Neural crest cell (in vitro differentiated cells): ENCODE measurements around the gene PKP3. TPM values are rescaled to one million over a fixed set of nuclear protein-coding genes. Genes with fewer than 3 reads are reported as not detected.
A peak's percentile ranks its signal among the peaks of the same experiment; 100 is the strongest.
"Not testable (repeated sequence)": the region's sequence is repeated elsewhere in the genome, so short reads cannot be mapped to it uniquely, and the experiment has no call there.

Source experiments
- DNase-seq: peaks from one replicate; pipeline ENCODE4 v3.0.0; 2021; ENCODE audit warnings: low read depth, mixed read lengths, low spot score
- H3K27ac Mint-ChIP-seq: one replicate; pipeline ENCODE4 v1.8.0; 2021; ENCODE audit warnings: mild to moderate bottlenecking, mixed read lengths; ENCODE audit not compliant: unreplicated experiment
- H3K27me3 Mint-ChIP-seq: 2 replicates; pipeline ENCODE4 v1.8.0; 2021; ENCODE audit warnings: low read depth, mild to moderate bottlenecking, mixed read lengths
- H3K36me3 Mint-ChIP-seq: 2 replicates; pipeline ENCODE4 v1.8.0; 2021; ENCODE audit warnings: low read depth, mild to moderate bottlenecking, mixed read lengths
- H3K4me1 Mint-ChIP-seq: 2 replicates; pipeline ENCODE4 v1.8.0; 2021; ENCODE audit warnings: mixed read lengths
- H3K4me3 Mint-ChIP-seq: one replicate; pipeline ENCODE4 v1.8.0; 2021; ENCODE audit warnings: mild to moderate bottlenecking, mixed read lengths
- H3K9me3 Mint-ChIP-seq: 2 replicates; pipeline ENCODE4 v1.8.0; 2021; ENCODE audit warnings: mixed read lengths
- total RNA-seq: library from RNA; stranded (reverse); gene quantifications from 2 replicates; pipeline ENCODE4 v1.2.1, GENCODE V29; 2021
- TF ChIP-seq, protein P1 (sequence below): fragments of 200-600 bp; sonication (generic); conservative IDR thresholded peaks from 2 replicates; pipeline ENCODE4 v1.5.0; 2021; ENCODE audit warnings: antibody characterized with exemption, mild to moderate bottlenecking

Gene PKP3
- total RNA-seq, 1 donor from 2014 or later = 0.42 TPM

- H3K27me3 Mint-ChIP-seq = peaks cover 14% of the 10 kb centered on the region
- no peak overlapping the region for H3K4me3 Mint-ChIP-seq
- peaks cover 7% of the 10 kb centered on the region for H3K4me1 Mint-ChIP-seq
- H3K27ac Mint-ChIP-seq = no peak overlapping the region
- DNase-seq = no peak
- H3K36me3 Mint-ChIP-seq = peaks cover 4% of the 10 kb centered on the region
- H3K9me3 Mint-ChIP-seq = peaks cover 8% of the 10 kb centered on the region
- TF ChIP-seq, protein P1, sequence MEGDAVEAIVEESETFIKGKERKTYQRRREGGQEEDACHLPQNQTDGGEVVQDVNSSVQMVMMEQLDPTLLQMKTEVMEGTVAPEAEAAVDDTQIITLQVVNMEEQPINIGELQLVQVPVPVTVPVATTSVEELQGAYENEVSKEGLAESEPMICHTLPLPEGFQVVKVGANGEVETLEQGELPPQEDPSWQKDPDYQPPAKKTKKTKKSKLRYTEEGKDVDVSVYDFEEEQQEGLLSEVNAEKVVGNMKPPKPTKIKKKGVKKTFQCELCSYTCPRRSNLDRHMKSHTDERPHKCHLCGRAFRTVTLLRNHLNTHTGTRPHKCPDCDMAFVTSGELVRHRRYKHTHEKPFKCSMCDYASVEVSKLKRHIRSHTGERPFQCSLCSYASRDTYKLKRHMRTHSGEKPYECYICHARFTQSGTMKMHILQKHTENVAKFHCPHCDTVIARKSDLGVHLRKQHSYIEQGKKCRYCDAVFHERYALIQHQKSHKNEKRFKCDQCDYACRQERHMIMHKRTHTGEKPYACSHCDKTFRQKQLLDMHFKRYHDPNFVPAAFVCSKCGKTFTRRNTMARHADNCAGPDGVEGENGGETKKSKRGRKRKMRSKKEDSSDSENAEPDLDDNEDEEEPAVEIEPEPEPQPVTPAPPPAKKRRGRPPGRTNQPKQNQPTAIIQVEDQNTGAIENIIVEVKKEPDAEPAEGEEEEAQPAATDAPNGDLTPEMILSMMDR = no peak
Measured at GRCh38 chr11:362642-363442, 31.2 kb upstream of the PKP3 start.

DNA sequence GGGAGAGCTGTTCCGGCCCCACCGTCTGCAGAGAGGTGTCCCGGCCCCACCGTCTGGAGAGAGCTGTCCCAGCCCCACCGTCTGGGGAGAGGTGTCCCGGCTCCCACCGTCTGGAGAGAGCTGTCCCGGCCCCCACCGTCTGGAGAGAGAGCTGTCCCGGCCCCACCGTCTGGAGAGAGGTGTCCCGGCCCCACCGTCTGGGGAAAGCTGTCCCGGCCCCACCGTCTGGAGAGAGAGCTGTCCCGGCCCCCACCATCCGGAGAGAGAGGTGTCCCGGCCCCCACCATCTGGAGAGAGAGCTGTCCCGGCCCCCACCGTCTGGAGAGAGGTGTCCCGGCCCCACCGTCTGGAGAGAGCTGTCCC is 30.6 kb upstream of the PKP3 start:
- H3K4me3 Mint-ChIP-seq, DNase-seq: not testable (repeated sequence)
- peaks cover 16% of the 10 kb centered on the region for H3K27me3 Mint-ChIP-seq

GRCh38 chr11:363948-364761 is 29.9 kb upstream of the PKP3 start:
- peaks cover 8% of the 10 kb centered on the region for H3K9me3 Mint-ChIP-seq
- H3K27me3 Mint-ChIP-seq = peaks cover 12% of the 10 kb centered on the region
- TF ChIP-seq, protein P1 = peak; percentile 46
- no peak overlapping the region for H3K4me3 Mint-ChIP-seq
- peaks cover 4% of the 10 kb centered on the region for H3K36me3 Mint-ChIP-seq
- H3K27ac Mint-ChIP-seq = no peak overlapping the region
- peaks cover 16% of the 10 kb centered on the region for H3K4me1 Mint-ChIP-seq
- DNase-seq = no peak

More for the DNA sequence above, 30.6 kb upstream of the PKP3 start:
- not testable (repeated sequence) for H3K36me3 Mint-ChIP-seq, H3K27ac Mint-ChIP-seq, H3K9me3 Mint-ChIP-seq
- H3K4me1 Mint-ChIP-seq = peaks cover 13% of the 10 kb centered on the region

DNA sequence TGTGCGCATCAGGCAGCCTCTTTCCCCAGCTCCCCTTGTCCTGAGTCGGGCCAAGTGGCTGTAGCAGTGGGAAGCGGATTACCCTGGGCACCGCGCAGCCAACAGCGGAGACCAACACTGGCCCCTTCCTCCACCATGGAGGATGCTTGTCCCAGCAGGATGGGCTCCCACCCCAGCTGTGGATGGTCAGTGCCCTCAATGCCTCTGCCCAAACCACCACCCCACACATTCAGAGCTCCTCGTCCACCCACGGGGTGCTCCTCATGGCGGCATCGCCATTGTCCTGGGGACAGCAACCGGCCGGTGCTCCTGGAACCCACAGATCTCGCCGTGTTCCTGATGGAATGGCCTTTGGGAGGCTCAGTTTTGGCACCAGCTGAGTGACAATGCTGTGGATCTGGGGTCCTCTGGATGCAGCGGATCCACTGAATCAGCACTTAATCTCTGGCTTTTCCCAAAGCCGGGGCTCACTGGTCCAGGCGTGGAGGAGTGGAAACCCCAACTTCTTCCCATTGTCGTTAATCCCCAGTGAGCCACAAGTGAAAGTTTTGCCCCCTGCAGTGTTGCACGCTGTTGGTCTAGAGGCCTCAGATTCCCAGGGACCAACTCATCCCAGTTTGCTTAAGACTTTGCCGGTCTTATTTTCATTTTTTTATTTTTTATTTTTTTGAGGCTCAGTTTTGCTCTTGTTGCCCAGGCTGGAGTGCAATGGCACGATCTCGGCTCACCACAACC is 28.9 kb upstream of the PKP3 start:
- TF ChIP-seq, protein P1 = no peak
- Mint-ChIP-seq H3K27ac (no peak overlapping the region), H3K36me3 (peaks cover 4% of the 10 kb centered on the region), H3K4me3 (peak overlapping the region; percentile 56), H3K9me3 (peaks cover 5% of the 10 kb centered on the region), H3K27me3 (peaks cover 9% of the 10 kb centered on the region), H3K4me1 (peaks cover 18% of the 10 kb centered on the region)
- DNase-seq = no peak

GRCh38 chr11:365831-366230 is 28.2 kb upstream of the PKP3 start:
- TF ChIP-seq, protein P1 = no peak
- H3K9me3 Mint-ChIP-seq = peaks cover 5% of the 10 kb centered on the region
- no peak overlapping the region for H3K27ac Mint-ChIP-seq
- H3K4me1 Mint-ChIP-seq = peaks cover 25% of the 10 kb centered on the region
- H3K36me3 Mint-ChIP-seq = peaks cover 4% of the 10 kb centered on the region
- peak overlapping the region; percentile 56 for H3K4me3 Mint-ChIP-seq
- H3K27me3 Mint-ChIP-seq = peaks cover 9% of the 10 kb centered on the region
- no peak for DNase-seq
